22Rv1 (cell line): ENCODE results near the gene PARD3B.

Experiments used
- H3K27ac ChIP-seq: fragments of 450-650 bp; 2 replicates; pipeline ENCODE4 v1.5.1; 2017
- ZFX ChIP-seq: fragments of 450-650 bp; IDR thresholded peaks from 2 replicates; pipeline ENCODE4 v1.6.1; 2017; ENCODE audit warnings: antibody characterized with exemption, borderline replicate concordance
- TF ChIP-seq, protein P1 (sequence below): fragments of 450-650 bp; IDR thresholded peaks from 2 replicates; pipeline ENCODE4 v1.5.1; 2017; ENCODE audit warnings: mild to moderate bottlenecking

The PARD3B gene

DNA sequence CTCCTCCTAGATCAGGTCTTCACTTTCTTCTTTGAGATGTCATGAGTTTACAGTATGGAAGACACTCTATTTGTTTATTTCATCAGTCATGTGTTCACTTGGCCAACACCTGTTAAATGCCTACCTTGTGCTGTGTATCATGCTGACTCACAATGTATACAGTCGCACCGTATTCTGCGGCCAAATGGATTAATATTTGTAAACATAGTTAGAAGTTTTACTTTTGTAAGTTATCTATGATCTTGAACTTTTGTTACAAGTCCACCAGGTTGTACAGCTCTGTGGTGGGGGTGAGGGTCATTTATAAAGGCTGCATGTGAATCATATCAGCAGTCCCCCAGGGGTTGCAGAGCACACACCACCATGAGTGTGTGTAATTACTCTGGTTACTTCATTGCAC is 728.4 kb downstream of the PARD3B start:
- TF ChIP-seq ZFX = no peak
- TF ChIP-seq, protein P1, sequence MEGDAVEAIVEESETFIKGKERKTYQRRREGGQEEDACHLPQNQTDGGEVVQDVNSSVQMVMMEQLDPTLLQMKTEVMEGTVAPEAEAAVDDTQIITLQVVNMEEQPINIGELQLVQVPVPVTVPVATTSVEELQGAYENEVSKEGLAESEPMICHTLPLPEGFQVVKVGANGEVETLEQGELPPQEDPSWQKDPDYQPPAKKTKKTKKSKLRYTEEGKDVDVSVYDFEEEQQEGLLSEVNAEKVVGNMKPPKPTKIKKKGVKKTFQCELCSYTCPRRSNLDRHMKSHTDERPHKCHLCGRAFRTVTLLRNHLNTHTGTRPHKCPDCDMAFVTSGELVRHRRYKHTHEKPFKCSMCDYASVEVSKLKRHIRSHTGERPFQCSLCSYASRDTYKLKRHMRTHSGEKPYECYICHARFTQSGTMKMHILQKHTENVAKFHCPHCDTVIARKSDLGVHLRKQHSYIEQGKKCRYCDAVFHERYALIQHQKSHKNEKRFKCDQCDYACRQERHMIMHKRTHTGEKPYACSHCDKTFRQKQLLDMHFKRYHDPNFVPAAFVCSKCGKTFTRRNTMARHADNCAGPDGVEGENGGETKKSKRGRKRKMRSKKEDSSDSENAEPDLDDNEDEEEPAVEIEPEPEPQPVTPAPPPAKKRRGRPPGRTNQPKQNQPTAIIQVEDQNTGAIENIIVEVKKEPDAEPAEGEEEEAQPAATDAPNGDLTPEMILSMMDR = no peak
- peak overlapping the region; percentile 56 for H3K27ac ChIP-seq

DNA sequence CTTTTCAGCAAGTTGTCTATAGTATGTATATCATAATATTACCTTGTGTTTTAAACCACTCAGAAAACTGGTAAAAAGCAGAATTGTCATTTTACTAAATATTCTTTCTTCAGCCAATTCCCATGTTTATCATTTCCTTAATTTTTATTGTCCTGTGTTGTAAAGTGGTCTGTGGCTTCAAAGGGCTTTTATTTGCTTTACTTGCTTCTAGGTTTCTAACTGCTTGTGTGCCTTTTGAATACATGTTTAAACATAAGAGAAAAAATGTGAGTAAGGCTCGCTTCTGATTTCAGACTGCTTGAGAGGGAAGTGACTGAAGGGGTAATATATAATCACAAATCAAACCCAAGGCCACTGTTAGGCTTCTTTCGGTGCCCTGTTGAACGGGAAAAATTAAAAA is 729.5 kb downstream of the PARD3B start:
- TF ChIP-seq ZFX = no peak
- TF ChIP-seq, protein P1 = no peak
- H3K27ac ChIP-seq = no peak overlapping the region

DNA sequence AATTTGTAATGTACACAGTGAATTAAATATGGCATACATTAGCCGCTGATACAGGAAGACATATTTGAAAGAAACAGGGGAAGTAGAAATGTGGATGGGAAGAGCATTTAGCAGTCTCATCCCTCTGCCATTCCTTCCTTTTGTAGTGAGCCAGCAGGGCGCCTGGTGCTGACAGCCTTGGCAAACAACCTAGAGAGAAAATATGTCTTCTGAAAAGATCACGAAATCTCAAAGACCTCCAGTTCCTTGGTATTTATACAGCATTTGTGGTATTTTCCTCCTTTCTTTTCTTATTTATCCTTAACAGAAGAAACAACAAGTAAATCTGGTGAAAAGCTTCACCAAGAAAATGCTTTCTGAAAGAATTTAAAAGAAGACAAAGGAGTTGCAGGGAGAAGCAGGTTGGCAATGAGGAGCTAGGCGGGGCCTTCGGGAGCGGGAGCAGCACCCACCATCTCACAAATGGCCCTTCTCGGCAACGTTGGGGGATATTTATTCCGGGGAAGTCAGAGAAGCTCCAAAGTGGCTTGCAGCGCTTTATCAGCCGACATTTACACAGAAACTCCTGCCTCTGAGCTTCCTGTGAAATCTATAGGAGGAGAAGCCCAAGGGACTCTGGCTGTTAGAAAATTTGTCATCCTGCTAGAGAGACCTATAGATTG is 731.0 kb downstream of the PARD3B start:
- H3K27ac ChIP-seq = no peak overlapping the region

DNA sequence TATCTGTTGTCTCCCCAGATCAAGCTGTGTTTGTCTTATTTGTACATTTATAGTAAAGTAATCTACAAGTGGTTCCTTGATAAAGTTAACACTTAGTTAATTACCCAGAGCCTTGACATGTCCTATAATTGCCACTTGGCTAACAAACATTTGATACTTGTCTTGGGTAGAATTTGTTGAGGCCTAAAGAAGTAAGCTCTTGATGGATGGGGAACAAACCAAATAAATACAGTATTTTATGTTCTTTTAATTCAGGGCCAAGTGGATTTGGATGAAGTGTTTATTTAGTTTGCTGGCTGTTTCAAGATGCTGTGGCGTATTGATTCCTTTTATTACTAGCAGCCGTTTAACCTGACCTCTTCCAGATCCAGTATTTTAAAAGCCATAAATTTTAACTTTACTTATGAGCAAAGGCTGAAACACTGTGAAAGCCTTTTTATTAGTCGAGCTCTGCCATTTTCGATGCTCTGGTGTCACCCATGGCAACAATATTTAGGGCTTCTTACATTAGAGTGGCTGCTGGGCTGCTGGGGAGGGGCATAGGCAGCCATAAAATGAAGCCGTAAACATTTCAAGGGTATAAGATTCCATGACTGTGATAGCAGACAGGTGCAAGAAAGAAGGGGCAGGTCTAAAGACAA is 735.4 kb downstream of the PARD3B start:
- H3K27ac ChIP-seq = no peak overlapping the region
- no peak for TF ChIP-seq ZFX
- TF ChIP-seq, protein P1 = no peak

More for the DNA sequence above, 731.0 kb downstream of the PARD3B start:
- no peak for TF ChIP-seq ZFX
- TF ChIP-seq, protein P1 = no peak

DNA sequence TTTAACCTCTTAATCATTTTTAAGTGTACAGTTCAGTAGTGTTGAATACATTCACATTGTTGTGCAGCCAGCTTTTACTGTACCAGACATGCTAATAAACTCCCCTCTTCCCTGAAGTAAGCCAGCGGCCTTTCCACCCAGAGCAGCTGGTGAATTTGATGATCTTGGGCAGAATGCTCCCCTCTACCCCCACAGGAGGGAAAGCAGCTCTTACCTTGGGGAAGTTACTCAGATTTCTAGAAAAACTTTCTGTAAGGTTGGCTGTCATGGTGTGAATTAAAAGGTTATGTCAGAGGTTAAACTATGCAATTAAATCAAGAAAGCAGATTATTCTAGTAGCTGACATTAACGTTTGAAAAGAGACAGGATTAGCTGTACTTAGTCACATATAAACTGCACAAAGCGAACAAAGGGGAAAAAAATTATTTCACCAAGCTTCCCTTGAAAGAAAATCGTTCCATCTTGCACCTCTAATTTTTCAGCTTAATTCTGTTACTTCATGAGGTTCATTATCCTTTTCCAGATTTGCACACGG is 738.5 kb downstream of the PARD3B start:
- TF ChIP-seq ZFX = no peak
- TF ChIP-seq, protein P1 = no peak

DNA sequence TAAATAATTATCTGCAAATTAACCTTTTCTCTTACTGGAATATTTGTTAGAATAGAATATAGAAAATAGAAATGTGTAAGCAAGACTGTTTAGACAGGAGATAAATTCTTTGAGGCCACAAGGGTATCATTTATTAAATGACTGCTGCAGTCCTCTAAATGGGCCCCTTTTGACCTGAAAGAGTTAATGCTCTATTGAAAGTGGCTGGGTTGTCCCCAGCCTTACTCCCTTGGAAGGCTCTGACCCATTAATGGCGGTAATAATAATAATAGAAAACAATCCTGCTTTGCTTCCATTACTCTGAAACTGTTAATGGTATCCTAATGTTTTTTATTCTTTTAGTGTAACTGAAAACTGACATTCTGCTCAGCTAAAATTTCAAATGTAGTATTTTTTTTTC is 739.1 kb downstream of the PARD3B start:
- H3K27ac ChIP-seq = no peak overlapping the region
- TF ChIP-seq ZFX = no peak
- TF ChIP-seq, protein P1 = no peak

More for the DNA sequence above, 738.5 kb downstream of the PARD3B start:
- H3K27ac ChIP-seq = no peak overlapping the region

DNA sequence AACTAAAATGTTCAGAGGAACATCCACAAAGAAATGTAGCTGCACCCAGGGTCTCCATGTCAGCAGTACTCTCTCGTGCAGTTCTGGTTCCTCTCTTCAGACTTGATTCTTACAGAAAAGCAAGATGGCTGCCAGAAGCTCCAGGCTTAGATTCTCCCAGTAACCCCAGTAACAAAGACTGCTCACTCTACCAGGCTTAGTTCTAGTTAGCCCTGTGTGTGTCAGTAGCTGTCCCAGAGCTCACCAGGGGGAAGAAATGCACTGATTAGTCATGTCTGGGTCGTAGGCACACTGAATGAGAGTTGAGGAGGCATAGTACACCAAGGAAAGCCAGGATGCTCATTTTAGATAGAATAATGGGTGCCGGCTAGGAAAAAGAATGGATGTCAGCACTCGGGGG is 742.0 kb downstream of the PARD3B start:
- no peak for TF ChIP-seq ZFX
- TF ChIP-seq, protein P1 = no peak
- H3K27ac ChIP-seq = no peak overlapping the region
